Activated naive CD4-positive, alpha-beta T cell treated with anti-CD3 and anti-CD28 coated beads, Interleukin-2, amount 50 U/mL, for 16 hours (primary cell): ENCODE measurements around the gene STMN3.
"Not testable (repeated sequence)": the region's sequence is repeated elsewhere in the genome, so short reads cannot be mapped to it uniquely, and the experiment has no call there.

Experiments used
- DNase-seq: peaks from one replicate; pipeline ENCODE4 v3.0.0-alpha.2; 2020

The STMN3 gene

DNA sequence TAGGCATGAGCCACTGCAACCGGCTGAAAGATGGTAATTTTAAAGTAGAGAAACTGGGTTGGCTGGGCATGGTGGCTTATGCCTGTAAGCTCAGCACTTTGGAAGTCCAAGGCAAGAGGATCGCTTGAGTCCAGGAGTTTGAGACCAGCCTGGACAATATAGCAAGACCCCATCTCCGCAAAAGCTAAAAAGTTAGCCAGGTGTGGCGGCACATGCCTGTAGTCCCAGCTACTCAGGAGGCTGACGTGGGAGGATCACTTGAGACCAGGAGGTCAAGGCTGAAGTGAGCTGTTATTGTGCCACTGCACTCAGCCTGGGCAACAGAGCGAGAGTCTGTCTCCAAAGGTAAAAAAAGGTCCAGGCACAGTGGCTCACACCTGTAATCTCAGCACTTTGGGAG, 22.3 kb downstream of the STMN3 start:
- not testable (repeated sequence) for DNase-seq

DNA sequence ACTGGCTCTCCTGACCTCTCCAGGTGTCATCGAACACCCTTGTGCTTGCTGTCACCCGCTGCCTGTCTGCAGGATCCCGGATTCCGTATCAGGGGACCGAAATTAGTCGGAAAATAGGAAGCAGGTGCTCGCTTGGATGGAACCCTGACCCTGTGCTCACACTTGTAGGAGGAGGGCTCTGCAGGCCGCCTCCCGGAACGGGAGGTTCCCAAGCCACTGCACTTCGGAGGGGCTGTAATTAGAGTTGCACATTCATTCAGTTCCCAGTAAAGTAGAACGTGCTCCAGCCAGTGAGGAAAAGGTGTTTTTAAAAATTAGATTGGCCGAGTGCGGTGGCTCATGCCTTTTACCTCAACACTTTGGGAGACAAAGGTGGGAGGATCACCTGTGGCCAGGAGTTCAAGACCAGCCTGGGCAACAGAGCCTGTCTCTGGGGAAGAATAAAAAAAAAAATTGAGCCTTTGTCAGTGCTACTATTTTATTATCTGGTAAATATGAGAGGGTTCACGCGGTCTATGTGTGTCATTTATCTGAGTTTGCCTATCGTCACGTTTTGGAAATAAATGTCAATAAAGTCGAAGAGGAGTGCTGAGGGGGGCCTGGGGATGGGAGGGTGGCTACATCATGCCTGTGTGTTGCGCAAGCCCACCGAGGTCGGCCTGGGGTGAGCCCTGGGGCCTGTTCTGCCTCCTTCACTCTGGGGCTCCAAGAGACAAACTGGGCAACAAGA, 24.8 kb downstream of the STMN3 start:
- peak; percentile 72 for DNase-seq

DNA sequence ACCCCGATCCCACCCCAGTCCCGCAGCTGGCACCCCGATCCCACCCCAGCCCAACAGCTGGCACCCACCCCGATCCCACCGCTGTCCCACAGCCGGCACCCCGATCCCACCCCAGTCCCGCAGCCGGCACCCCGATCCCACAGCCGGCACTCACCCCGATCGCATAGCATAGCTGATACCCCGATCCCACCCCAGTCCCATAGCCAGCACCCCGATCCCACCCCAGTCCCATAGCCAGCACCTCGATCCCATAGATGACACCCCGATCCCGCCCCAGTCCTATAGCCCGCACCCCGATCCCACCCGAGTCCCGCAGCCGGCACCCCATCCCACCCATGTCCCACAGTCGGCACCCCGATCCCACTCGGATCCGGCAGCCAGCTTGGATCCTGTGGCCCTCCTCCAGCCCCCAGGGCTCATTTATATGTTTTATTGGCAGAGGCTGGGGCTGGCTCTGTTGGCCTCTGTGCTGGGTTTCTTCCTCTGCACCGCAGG, 25.4 kb downstream of the STMN3 start:
- no peak for DNase-seq

DNA sequence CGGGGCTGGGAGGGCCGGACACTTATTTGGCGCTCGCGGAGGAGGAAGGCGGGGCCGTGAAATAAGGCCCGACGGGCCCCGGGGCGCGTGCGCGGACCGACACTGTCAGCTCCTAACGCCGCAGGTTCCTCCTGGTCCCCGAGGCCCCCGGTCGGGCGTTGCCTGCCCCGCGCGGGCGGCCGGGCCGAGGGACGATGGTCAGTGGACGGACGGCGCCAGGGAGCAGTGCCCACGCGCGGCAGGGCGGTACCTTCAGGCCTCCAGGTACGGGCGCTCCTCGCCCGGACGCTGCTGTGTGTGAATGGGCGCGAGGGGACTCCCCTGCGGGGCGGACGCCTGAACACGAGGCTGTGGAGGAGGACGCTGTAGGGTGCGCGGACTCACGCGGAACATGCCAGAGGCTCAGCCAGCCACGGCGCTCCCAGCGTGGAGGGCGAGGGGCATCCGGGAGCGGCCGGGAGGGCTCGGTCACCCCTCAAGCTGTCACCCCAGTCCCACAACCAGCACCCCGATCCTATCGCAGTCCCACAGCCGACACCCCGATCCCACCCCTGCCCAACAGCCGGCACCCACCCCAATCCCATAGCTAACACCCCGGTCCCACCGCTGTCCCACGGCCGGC, 26.0 kb downstream of the STMN3 start:
- DNase-seq: peak; percentile 93

DNA sequence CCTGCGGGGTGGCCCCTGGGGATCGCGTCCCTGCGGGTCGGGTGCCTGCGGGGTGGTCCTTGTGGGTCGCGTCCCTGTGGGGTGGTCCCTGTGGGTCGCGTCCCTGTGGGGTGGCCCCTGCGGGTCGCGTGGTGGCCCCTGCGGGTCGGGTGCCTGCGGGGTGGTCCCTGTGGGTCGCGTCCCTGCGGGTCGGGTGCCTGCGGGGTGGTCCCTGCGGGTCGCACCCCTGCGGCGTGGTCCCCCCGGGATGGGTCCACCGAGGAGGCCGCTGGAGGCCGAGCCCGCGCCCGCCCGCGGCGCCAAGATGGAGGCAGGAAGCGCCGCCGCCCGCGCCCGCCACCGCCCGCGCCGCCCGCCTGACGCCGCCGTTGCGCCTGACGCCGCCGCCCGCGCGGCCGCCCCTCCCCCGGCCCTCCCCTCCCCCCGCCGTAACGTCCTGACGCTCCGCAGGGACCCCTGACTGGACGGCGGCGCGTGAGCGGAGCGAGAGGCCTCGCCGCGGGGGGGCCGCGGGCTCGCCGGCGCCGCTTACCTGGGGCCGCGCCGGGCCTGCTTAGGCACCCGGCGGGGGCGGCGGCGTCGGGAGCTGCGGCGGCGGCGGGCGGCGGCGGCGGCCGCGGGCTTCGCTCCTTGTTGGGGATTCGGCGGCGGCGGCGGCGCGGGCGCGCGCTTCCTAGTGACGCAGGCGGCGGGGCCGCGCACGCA, 26.6 kb downstream of the STMN3 start, which contains the start of gene GMEB2:
GMEB2 (minus strand) TSS at position 678 of the 705 bp plus-strand sequence. CDS start 7,704 bp downstream, outside the sequence.
- DNase-seq: peak; percentile 78

DNA sequence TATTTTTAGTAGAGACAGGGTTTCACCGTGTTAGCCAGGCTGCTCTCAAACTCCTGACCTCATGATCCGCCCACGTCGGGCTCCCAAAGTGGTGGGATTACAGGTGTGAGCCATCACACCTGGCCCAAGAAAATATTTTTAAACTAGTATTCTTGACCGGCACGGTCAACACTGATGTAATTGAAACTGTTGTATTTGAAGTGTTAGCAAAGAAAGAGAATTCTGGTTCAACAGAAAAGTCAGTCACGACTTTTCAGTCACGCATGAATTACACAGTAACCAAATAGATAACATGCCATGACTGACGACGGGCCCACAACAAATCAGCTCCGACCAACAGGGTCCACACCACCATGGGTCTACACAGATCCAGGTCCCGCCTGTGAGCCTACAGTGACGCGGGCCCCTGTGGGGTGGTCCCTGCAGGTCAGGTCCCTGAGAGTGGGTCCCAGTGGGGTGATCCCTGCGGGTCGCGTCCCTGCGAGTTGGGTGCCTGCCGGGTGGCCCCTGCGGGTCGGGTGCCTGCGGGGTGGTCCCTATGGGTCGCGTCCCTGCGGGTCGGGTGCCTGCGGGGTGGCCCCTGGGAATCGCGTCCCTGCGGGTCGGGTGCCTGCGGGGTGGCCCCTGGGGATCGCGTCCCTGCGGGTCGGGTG, 27.3 kb downstream of the STMN3 start:
- DNase-seq: peak; percentile 37

DNA sequence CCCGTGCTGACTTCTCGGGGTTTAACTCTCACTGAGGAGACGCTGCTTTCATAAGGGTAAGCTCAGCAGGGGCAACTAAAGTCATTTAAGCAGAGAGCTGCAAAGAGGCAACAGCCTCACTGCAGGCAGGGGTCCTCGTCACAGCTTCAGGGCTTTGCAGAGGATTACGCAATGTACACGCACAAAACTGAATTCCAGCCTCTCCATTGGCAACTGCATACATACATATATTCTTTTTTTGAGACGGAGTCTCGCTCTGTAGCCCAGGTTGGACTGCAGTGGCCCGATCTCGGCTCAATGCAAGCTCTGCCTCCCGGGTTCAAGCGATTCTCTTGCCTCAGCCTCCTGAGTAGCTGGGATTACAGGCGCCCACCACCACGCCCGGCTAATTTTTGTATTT, 28.7 kb downstream of the STMN3 start:
- no peak for DNase-seq

DNA sequence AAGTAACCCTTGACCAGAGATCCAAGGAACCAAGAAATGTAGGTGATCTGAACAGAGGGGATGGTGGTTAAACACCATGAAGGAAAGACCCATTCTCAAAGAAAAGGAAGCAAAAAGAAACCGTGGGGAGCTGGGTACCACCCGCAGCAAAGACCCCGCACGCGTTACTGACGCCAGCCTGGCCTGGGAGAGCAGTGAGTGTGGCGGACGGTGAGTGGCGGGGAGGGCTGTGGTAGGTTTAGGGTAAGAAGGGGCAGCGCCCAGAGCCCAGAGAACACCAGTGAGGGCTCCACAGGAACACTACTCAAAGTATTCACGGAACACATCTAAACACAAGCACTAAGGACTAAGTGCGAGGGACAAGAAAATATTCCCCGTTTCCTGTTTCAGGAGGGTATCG, 30.5 kb downstream of the STMN3 start:
- no peak for DNase-seq

DNA sequence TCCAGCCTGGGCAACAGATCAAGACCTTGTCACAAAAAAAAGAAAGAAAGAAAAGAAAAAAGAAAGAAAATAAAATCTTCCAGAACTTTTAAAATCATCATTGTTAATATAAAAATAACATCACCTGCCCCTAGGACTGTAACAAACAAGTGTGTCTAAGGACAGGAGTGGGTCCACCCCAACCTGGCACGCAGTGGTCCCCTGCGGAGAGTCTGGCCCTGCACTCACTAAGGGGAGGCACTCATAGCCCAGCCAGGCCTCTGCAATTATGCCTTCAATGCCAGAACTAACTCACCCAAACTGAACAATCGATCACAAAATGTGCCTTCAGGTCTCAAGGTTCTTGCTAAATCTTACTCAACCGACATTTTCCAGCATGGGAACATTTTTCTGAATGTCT, 31.1 kb downstream of the STMN3 start:
- DNase-seq: no peak

DNA sequence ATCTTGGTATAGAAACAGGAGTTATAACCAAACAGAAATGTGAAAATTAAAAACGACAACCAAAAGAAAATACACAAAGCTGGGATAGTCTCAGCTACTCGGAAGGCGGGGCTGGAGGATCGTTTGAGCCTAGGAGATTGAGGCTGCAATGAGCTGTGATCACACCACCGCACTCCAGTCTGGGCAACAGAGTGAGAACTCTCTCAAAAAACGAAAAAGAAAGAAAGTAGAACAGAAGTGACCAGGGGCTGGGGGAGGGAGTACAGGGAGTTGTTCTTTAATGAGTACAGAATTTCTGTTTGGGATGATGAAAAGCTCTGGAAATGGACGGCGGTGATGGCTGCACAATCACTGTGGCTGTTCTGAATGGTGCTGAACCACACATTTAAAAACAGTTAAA, 32.2 kb downstream of the STMN3 start:
- no peak for DNase-seq

DNA sequence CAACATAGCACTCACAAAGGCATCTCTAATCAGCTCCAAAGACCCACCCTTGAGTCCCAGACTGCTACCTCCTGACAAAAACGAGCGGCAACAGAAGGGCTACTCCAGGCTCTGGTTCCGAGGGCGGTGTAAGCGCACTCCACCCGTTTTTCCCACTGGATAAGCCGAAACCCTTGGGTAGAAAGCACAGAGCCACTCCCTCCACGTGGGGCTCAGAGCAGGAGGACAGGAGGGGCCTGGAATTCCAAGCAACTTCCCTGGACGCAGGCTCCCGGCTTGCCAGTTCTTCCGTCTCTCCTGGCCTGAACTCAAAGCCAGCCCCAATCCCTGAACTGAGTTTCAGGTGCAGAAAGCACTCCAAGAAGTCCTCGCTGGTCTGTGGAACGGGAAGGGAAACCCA, 33.7 kb downstream of the STMN3 start:
- no peak for DNase-seq

DNA sequence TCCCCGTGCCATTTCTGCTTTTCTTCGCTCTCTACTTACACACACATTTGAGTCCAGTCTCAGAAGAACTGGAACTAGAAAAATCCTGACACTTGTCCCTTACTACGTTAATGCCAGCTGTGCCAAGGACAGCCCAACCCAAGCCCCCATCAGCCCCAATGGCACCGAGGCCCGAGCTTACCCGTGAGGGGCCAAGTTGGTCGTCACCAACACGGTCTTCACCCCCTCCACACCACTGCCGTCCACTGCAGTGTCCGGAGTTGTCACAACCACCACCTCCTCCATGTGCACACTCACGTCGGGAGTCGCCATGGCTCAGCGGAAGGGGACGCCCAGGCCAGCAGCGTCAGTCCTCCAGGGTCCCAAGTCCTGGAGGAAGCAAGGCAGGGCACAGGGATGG, 34.1 kb downstream of the STMN3 start:
- DNase-seq: no peak

DNA sequence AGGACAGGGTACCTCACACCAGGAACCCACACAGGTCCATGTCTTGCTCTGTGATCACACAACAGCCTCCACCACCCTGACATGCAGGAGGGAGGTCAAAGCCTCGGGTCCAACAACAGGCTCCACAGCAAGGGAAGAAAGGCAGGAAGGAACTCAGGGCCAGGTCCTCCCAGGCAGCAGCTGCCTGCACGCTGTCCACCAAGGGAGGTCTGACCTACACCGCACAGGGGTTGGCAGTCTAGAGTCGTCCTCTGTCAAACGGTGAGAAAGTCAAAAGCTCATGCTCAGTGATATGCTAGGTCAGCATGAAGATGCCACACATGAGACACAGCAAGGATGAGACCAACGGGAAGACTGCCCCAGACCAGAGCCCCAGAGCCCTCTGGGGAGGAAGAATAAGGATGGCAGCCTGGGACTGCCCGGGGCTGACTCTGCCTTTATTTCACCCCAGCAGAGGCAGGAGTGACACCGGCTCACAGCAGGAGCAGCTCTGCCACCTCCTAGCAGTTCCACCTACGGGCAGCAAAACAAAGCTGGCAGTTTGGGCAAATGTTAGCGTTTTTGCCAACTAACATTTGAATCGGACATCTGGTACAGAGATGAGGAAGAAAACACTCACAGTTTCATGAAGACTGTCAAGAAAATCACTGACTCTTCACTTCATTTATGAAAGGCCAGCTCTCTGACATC, 34.8 kb downstream of the STMN3 start:
- DNase-seq: no peak

DNA sequence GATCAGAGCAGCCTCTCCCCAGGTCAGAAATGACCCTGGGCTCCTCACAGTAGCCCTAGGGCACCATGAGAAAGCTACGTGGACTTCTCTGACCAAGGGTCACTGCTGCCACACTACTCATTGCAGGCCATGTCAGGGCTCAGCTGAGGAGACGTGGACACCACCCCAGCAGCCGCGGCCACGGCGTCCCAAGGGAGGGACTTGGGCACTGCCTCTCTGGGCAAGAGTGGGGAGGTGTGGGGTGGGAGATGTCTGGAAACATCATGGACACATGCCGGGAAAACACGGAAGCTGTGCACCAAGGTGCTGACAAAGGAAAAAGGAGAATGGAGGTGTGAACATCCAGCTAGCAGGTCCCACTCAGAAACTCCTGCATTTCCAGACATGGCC, 35.4 kb downstream of the STMN3 start:
- no peak for DNase-seq

DNA sequence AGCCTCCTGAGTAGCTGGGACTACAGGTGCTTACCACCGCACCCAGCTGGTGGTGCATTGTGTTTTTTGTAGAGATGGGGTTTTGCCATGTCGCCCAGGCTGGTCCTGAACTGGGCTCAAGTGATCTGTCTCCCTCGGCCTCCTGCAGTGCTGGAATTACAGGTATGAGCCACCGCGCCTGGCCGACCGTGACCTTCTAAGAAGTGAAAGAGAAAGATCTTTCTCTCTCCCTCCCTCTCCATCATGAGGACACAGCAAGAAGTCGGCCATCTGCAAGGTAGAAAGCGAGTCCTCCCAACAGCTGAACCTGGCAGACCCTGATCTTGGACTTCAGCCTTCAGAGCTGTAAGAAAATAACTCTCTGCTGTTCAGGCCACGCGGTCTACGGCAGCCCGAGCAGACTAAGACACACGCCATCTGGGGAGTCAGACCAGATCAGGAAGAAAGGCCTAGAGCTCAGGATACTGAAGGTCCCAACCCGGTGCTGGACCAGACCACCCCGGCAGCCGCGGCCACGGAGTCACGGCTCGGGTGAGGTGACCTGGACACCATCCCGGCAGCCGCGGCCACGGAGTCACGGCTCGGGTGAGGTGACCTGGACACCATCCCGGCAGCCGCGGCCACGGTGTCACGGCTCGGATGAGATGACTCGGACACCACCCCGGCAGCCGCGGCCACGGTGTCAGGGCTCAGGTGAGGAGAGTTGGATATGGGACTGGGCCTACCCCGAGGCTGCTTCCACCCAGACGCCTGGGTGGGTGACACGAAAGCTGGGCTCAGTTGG, 35.9 kb downstream of the STMN3 start:
- no peak for DNase-seq

DNA sequence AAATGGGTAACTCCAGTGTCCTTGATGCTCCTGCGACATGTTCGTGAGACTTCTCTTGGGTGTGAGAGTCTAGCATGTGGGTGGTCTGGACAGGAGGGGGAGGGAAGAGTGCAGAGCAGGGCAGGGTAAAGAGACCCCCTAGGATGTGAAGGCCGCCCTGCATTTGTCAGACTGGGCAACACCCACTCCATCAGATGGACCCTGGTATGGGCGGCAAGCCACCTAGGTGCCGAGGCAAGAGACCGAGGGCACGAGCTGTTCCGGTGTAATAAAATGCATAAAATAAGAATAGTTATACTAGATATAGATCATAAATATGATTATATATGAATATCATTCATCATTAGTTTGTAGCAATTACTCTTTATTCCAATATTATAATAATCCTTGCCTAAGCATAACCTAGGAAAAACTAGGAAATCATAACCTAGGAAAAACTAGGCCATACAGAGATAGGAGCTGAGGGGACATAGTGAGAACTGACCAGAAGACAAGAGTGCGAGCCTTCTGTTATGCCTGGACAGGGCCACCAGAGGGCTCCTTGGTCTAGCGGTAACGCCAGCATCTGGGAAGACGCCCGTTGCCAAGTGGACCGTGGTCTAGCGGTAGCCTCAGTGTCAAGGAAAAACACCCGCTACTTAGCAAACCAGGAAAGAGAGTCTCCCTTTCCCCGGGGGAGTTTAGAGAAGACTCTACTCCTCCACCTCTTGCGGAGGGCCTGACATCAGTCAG, 39.2 kb downstream of the STMN3 start:
- DNase-seq: not testable (repeated sequence)

DNA sequence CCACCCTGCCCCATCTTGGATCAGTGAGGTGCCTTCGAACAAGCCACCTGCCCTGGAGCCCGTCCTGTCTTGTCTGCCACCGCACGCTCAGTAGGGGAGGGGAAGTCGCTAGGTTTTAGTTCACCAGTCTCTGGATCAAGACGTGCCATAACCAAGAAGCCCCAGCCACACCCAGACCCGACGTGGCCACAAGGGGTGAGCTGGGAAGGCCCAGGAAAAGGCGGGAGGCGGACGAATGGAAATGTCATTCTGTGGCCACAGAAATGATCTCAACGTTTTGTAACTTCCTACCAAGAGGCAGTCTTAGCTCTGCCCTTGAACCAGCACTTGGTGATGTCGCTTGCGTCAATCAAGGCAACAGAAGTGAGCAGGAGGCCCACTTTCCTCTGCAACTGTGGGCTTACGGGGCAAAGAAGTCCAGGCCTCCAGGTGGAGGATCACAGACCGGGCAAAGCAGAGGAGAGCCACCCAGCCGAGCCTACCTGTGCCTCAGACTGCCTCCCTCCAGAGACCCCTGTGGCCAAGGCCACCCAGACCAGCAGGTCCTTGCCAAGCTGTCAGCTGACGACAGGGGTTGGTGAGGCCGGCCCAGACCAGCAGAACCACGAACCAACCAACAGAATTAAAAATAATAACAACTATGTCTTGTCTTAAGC, 40.8 kb downstream of the STMN3 start:
- no peak for DNase-seq

DNA sequence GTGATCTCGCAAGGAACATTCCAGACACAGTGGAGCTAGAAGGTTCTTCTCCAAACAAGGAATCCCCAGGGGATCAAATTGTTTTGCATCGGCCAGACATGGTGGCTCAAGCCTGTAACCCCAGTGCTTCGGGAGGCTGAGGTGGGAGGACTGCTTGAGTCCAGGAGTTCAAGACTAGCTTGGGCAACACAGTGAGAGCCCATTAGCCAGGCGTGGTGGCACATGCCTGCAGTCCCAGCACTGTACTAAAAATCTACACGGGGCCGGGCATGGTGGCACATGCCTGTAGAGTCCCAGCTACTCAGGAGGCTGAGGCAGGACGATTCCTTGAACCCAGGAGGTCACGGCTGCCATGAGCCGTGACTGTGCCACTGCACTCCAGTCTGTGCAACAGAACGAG, 41.6 kb downstream of the STMN3 start:
- no peak for DNase-seq

DNA sequence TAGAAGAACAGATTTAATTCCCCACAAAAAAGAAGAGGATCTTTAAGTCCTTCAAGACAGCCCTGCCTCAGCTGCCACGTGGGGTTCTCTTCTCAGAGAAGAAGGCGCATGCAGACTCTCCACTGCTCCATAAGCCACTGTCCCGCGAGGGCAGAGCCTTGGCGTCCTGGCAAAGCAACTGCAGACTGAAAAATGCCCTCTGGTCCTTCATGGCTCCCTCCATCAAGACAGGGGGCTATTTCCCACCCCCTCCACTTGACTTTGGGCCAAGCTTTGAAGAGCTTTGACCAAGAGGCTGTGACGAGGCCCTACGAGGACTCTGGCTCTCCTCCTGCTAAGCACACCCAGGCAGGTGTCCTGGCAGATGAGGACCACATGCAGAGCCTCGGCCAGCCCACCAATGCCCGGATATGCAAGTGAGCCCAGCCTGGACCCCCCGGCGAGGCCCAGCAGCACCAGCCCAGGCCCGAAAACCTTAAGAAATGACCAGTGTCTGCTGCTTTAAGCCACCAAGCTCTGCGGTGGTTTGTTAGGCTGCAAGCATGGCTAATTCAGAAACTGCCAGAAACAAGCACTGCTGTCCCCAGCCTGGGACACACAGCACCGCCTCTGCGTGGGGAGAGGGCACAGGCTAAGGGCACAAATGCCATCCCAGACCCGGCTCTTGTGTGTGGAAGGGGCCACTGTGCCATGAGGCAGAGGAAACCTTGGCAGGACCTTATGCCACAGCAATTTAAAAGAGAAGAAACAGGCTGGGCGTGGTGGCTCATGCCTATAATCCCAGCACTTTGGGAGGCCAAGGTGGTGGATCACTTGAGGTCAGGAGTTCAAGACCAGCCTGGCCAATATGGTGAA, 42.4 kb downstream of the STMN3 start:
- DNase-seq: no peak

DNA sequence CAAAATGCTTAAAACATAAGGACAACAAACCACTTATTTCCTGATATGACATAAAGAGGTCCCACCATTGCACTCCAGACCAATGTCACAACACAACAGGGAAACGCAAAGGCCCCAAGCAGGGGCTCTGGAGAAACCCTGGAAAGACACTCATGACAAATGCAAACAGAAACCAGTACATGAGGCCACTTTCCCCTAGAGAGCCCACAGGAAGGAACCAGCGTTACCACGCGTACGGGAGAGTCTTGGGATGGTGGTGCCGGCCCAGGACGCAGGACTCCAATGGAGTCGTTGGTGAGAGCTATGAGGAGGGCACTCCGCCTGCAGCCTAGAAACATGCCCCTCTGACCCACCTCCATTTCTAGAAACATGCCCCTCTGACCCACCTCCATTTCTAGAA, 46.5 kb downstream of the STMN3 start:
- DNase-seq: no peak
